ENCODE results near the gene FANCC. TPM values are rescaled to one million over a fixed set of nuclear protein-coding genes. Genes with fewer than 3 reads are reported as not detected.

The FANCC gene
- total and polyA plus RNA-seq, 10 donors: 0.89 to 9.7 (median 6.6) TPM

DNA sequence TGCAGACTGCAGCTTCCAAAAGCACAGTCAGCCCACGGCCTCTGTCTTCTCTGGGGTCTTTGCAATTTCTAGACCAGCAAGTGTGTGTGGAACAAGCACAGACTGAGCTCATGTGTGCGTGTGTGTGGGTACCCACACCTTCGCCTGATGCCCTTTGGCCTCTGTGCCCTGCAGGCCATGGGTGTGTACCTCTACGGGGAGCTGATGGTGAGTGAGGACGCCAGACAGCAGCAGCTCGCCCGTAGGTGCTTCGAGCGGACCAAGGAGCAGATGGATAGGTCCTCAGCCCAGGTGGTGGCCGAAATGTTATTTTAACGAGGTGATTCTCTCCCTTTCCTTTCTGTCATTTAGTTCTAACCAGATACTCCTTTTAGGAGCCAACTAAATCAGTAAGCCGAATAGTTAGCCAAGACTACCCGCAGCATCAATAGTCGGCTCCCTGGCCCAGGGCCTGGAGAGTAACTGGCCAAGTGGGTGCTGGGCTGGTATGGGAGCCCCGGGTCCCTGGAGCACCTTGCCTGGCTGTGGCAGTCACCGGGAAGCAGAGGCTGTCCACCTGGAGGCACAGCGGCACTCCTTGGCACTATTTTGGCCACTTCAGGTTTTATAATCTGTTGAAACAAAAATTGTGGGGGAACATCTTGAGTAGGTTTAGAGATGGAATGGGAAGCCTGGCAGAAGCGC lies 235.0 kb downstream of the FANCC start:
- intact Hi-C loops (cut with DNase I; ENCODE audit: low total_unique reads): no loop called here
- no peak overlapping the region for H3K27ac ChIP-seq

DNA sequence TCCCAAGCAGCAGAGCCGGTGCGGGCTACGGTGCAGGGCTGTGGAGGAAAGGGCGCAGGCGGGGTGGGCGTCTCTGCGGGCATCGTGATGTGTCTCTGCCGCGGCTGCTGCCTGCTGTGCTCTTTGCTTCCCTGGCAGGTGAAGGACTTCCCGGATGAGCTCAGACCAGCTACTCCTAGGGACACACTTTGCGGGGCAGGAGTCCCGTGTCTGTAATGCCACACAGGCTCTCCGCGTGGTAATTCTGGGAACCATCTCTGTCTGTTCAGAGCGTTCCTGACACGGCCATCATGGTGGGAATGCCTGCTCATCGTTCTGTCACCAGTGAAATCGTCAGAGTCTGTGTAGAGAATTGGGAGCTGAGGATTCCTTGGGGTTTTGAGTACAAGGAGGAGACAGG lies 235.5 kb downstream of the FANCC start:
- Histone ChIP-seq H3K4me1 (peaks cover 0 to 27% (median 17%) of the 10 kb centered on the region in 6 donors), H3K36me3 (peaks cover 0 to 73% (median 38%) of the 10 kb centered on the region in 6 donors)
- intact Hi-C loops (cut with DNase I; ENCODE audit: low total_unique reads): no loop called here

More for the DNA sequence above, 235.0 kb downstream of the FANCC start:
- peak; percentile 50 for DNase-seq
- TF ChIP-seq POLR2AphosphoS5 (IDR thresholded peaks at IDR 0.05) (peak in 1 of 3 donors; percentile 9), CTCF (IDR thresholded peaks at IDR 0.05 in 8 of 11, conservative IDR thresholded peaks at IDR 0.05 in 3 of 11) (no peak)
- H3K4me3 ChIP-seq: no peak overlapping the region
- no peaks in the 10 kb centered on the region for H3K9me3 ChIP-seq
- peaks cover 0 to 78% (median 38%) of the 10 kb centered on the region in 6 donors for H3K36me3 ChIP-seq
- WGBS, 5 donors: 82 to 93% (median 91%) methylated on average over 17 to 18 of the region's 18 CpGs
- peaks cover 0 to 22% (median 14%) of the 10 kb centered on the region in 6 donors for H3K4me1 ChIP-seq
- no peaks in the 10 kb centered on the region for H3K27me3 ChIP-seq (replicated peaks in 1 of 7)

DNA sequence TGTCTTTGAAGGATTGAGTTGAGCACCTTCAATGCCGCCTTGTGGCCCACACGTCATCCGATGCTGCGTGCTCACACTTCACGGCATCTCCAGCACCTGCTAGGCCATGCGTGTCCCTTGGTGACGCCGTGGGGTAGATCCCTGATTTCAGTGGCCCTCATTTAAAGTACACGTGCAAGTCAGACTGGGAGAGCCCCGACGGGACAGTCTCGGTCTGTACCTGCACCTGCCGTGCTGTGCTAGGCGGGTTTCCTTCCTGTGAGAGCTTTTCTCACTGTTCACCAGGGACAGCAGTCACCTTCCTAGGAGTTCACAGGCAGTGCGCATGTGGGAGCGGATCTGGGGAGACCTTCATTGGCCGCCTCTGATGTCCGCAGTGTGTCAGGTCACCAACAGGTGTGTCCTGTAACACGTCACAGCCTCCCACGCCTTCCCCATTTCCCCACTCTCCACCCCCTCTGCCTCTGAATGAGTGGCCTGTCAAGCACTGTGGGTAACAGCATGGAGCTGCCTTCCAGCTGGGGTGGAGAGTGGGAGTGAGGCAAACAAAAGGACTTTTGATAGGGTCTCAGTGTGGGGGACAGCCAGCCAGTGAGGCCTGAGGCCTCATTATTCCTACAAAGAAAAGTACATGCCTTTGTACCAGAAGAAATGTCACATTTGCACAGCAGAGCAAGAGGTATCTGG lies 236.4 kb downstream of the FANCC start:
- Histone ChIP-seq H3K27me3 (replicated peaks in 1 of 7) (no peaks in the 10 kb centered on the region), H3K36me3 (peaks cover 0 to 64% (median 31%) of the 10 kb centered on the region in 6 donors), H3K4me3 (no peak overlapping the region), H3K4me1 (peaks cover 0 to 36% (median 20%) of the 10 kb centered on the region in 6 donors), H3K9me3 (no peaks in the 10 kb centered on the region), H3K27ac (no peak overlapping the region)
- intact Hi-C loops (cut with DNase I; ENCODE audit: low total_unique reads): no loop called here
- TF ChIP-seq POLR2AphosphoS5 (IDR thresholded peaks at IDR 0.05) (peak in 1 of 3 donors; percentile 10), POLR2A (IDR thresholded peaks at IDR 0.05) (no peak)
- peak; percentile 55 for DNase-seq
- WGBS, 5 donors: 89 to 94% (median 90%) methylated on average over 20 of the region's 20 CpGs

More for the DNA sequence above, 235.5 kb downstream of the FANCC start:
- no peak for TF ChIP-seq POLR2AphosphoS5 (IDR thresholded peaks at IDR 0.05)
- TF ChIP-seq POLR2A (IDR thresholded peaks at IDR 0.05): no peak
- TF ChIP-seq CTCF (IDR thresholded peaks at IDR 0.05 in 8 of 11, conservative IDR thresholded peaks at IDR 0.05 in 3 of 11): no peak
- DNase-seq: peak; percentile 51
- H3K9me3 ChIP-seq: no peaks in the 10 kb centered on the region
- no peaks in the 10 kb centered on the region for H3K27me3 ChIP-seq (replicated peaks in 1 of 7)
- no peak overlapping the region for H3K4me3 ChIP-seq
- no peak overlapping the region for H3K27ac ChIP-seq
- WGBS, 5 donors: 87 to 94% (median 92%) methylated on average over 18 to 19 of the region's 19 CpGs

GRCh38 chr9:95079461-95079860 lies 238.0 kb downstream of the FANCC start:
- Histone ChIP-seq H3K4me1 (peaks cover 0 to 40% (median 20%) of the 10 kb centered on the region in 6 donors), H3K4me3 (no peak overlapping the region), H3K9me3 (no peaks in the 10 kb centered on the region), H3K36me3 (peaks cover 0 to 53% (median 21%) of the 10 kb centered on the region in 6 donors), H3K27ac (no peak overlapping the region), H3K27me3 (replicated peaks in 1 of 7) (no peaks in the 10 kb centered on the region)
- DNase-seq: peak; percentile 58
- WGBS, 5 donors: 93 to 95% (median 94%) methylated on average over 10 of the region's 10 CpGs
- intact Hi-C loops (cut with DNase I; ENCODE audit: low total_unique reads): no loop called here
- TF ChIP-seq CTCF (IDR thresholded peaks at IDR 0.05 in 8 of 11, conservative IDR thresholded peaks at IDR 0.05 in 3 of 11) (no peak), POLR2AphosphoS5 (IDR thresholded peaks at IDR 0.05) (no peak)

Data from spleen (tissue), 11 donors.